ENCODE data around the gene EMC8. TPM values are rescaled to one million over a fixed set of nuclear protein-coding genes. Genes with fewer than 3 reads are reported as not detected.

EMC8 gene
- total RNA-seq, 2 donors from 2014 or later = 60.1 to 67.6 TPM

DNA sequence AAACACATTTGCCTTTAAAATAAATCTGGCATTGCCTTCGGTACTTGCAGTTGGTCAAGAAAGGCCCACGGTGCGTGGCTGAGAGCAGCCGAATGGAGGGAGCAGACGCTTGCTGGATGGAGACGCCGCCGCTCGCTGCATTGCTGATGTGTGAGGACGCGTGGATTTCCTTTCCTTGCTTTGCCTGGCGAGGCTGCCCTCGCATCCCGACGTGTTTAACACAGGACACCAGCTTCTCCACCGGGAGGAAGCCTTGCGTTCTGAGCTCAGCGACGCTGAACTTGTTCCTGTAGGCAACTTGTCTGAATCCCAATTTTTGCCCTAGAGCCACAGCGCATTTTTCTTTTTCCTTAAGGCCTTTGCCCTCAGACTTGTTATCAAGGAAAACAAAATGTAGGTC, 45.9 kb upstream of the EMC8 start:
- Mint-ChIP-seq H3K4me3 (no peak overlapping the region), H3K4me1 (peaks cover 2% of the 10 kb centered on the region), H3K27me3 (ENCODE audit: insufficient read depth) (peaks cover 1% of the 10 kb centered on the region), H3K36me3 (ENCODE audit: low read depth) (no peaks in the 10 kb centered on the region), H3K27ac (no peak overlapping the region), H3K9me3 (no peaks in the 10 kb centered on the region)
- Histone ChIP-seq H3K27me3 (ENCODE audit: control insufficient read depth, insufficient read depth, low read length, poor library complexity, severe bottlenecking) (no peaks in the 10 kb centered on the region), H3K36me3 (ENCODE audit: control insufficient read depth, insufficient read depth, low read length) (no peaks in the 10 kb centered on the region), H3K9me3 (ENCODE audit: control insufficient read depth, low read length) (no peaks in the 10 kb centered on the region), H3K9ac (ENCODE audit: extremely low read depth, low read length, poor library complexity, severe bottlenecking) (no peak overlapping the region), H3K4me1 (ENCODE audit: control insufficient read depth, insufficient read depth, low read length) (no peaks in the 10 kb centered on the region), H3K27ac (ENCODE audit: low read depth, low read length) (no peak overlapping the region), H3K4me3 (ENCODE audit: low read length) (no peak overlapping the region)
- TF ChIP-seq, protein P1, sequence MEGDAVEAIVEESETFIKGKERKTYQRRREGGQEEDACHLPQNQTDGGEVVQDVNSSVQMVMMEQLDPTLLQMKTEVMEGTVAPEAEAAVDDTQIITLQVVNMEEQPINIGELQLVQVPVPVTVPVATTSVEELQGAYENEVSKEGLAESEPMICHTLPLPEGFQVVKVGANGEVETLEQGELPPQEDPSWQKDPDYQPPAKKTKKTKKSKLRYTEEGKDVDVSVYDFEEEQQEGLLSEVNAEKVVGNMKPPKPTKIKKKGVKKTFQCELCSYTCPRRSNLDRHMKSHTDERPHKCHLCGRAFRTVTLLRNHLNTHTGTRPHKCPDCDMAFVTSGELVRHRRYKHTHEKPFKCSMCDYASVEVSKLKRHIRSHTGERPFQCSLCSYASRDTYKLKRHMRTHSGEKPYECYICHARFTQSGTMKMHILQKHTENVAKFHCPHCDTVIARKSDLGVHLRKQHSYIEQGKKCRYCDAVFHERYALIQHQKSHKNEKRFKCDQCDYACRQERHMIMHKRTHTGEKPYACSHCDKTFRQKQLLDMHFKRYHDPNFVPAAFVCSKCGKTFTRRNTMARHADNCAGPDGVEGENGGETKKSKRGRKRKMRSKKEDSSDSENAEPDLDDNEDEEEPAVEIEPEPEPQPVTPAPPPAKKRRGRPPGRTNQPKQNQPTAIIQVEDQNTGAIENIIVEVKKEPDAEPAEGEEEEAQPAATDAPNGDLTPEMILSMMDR (conservative IDR thresholded peaks at IDR 0.05) = no peak
- 93 to 94% methylated on average over 19 to 20 of the region's 20 CpGs for WGBS, 2 experiments (ENCODE audit: insufficient coverage in 1 of 2, insufficient read length in 1 of 2)
- no peak for DNase-seq

DNA sequence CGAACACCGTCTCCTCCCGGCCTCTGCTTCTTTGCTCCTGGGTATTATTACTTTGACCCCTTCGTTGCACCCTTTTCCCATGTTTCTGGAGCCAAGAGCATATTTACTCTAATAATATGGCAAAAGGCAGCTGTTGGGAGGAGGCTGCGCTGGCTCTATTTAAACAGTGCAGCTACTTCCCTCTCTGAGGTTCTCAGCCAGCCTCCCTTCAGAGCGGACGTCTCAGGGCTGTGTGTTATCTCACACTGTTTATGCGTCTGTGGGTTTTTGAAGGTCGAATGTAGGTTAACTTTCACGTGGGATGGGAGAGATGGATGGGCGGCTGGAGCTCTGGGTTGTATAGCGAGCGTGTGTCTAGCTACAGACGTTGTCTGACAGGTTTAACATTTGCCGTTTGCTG, 45.4 kb upstream of the EMC8 start:
- 79 to 84% methylated on average over 13 to 15 of the region's 15 CpGs for WGBS, 2 experiments (ENCODE audit: insufficient coverage in 1 of 2, insufficient read length in 1 of 2)
- no peaks in the 10 kb centered on the region for H3K36me3 ChIP-seq (ENCODE audit: control insufficient read depth, insufficient read depth, low read length)
- H3K4me1 Mint-ChIP-seq = no peaks in the 10 kb centered on the region
- no peak overlapping the region for H3K9ac ChIP-seq (ENCODE audit: extremely low read depth, low read length, poor library complexity, severe bottlenecking)
- DNase-seq = no peak
- H3K27ac Mint-ChIP-seq = no peak overlapping the region
- no peaks in the 10 kb centered on the region for H3K9me3 Mint-ChIP-seq
- no peak overlapping the region for H3K27ac ChIP-seq (ENCODE audit: low read depth, low read length)
- no peak overlapping the region for H3K4me3 ChIP-seq (ENCODE audit: low read length)
- no peaks in the 10 kb centered on the region for H3K9me3 ChIP-seq (ENCODE audit: control insufficient read depth, low read length)
- TF ChIP-seq, protein P1 (conservative IDR thresholded peaks at IDR 0.05) = no peak
- H3K4me3 Mint-ChIP-seq = no peak overlapping the region
- H3K27me3 ChIP-seq (ENCODE audit: control insufficient read depth, insufficient read depth, low read length, poor library complexity, severe bottlenecking) = no peaks in the 10 kb centered on the region
- H3K4me1 ChIP-seq (ENCODE audit: control insufficient read depth, insufficient read depth, low read length) = no peaks in the 10 kb centered on the region
- peaks cover 1% of the 10 kb centered on the region for H3K27me3 Mint-ChIP-seq (ENCODE audit: insufficient read depth)
- no peaks in the 10 kb centered on the region for H3K36me3 Mint-ChIP-seq (ENCODE audit: low read depth)

DNA sequence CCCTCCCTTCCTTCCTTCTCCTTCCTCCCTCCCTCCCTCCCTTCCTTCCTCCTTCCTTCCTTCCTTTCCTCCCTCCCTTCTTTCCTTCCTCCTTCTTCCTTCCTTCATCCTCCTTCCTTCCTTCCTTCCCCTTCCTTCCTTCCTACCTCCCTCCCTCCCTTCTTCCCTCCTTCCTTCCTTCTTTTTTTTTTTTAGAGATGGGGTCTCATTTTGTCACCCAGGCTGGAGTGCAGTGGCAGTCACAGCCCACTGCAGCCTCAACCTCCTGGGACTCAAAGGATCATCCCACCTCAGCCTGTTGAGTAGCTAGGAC, 44.8 kb upstream of the EMC8 start:
- peaks cover 1% of the 10 kb centered on the region for H3K27me3 Mint-ChIP-seq (ENCODE audit: insufficient read depth)
- no peak for DNase-seq
- H3K27me3 ChIP-seq (ENCODE audit: control insufficient read depth, insufficient read depth, low read length, poor library complexity, severe bottlenecking) = no peaks in the 10 kb centered on the region
- no peaks in the 10 kb centered on the region for H3K9me3 Mint-ChIP-seq
- H3K4me3 ChIP-seq (ENCODE audit: low read length) = no peak overlapping the region
- H3K4me1 Mint-ChIP-seq = no peaks in the 10 kb centered on the region
- H3K27ac ChIP-seq (ENCODE audit: low read depth, low read length) = no peak overlapping the region
- no peak overlapping the region for H3K4me3 Mint-ChIP-seq
- no peaks in the 10 kb centered on the region for H3K9me3 ChIP-seq (ENCODE audit: control insufficient read depth, low read length)
- H3K27ac Mint-ChIP-seq = no peak overlapping the region
- no peaks in the 10 kb centered on the region for H3K36me3 ChIP-seq (ENCODE audit: control insufficient read depth, insufficient read depth, low read length)
- TF ChIP-seq, protein P1 (conservative IDR thresholded peaks at IDR 0.05) = no peak
- no peak overlapping the region for H3K9ac ChIP-seq (ENCODE audit: extremely low read depth, low read length, poor library complexity, severe bottlenecking)
- no peaks in the 10 kb centered on the region for H3K4me1 ChIP-seq (ENCODE audit: control insufficient read depth, insufficient read depth, low read length)
- no peaks in the 10 kb centered on the region for H3K36me3 Mint-ChIP-seq (ENCODE audit: low read depth)

Data from endodermal cell (in vitro differentiated cells).